Inflammatory macrophage treated with lipopolysaccharide for 1 hour (primary cell): Measurements from ENCODE around the gene FAM228A.

Source experiments
- DNase-seq, 2 donors: peaks; one replicate each; pipeline ENCODE4 v3.0.0-alpha.2; 2020 to 2022

FAM228A gene

GRCh38 chr2:24231461-24231881 is 56.6 kb downstream of the FAM228A start:
- DNase-seq = no peak

- DNase-seq = no peak
Observed at GRCh38 chr2:24233321-24233720, 58.5 kb downstream of the FAM228A start.

- DNase-seq = no peak
Observed at GRCh38 chr2:24237313-24237712, 62.5 kb downstream of the FAM228A start.

- no peak for DNase-seq
Observed at GRCh38 chr2:24238158-24238557, 63.3 kb downstream of the FAM228A start.

GRCh38 chr2:24239553-24239952 is 64.7 kb downstream of the FAM228A start:
- DNase-seq = peak; percentile 44 to 59
